Memory B cell (primary cell): ENCODE results near the gene ST6GALNAC4.

ENCODE experiments used
- ATAC-seq: fragments of 150-1000 bp; cut with Tn5 transposase; 2 replicates; pipeline ENCODE4 v1.10.0; 2021; ENCODE audit warnings: low read depth, mild to moderate bottlenecking, moderate library complexity
- DNase-seq, 2 donors: peaks; one replicate each; pipeline ENCODE4 v3.0.0; 2022; ENCODE audit warnings: low spot score in 2 of 2
- H3K27ac Mint-ChIP-seq: one replicate; pipeline ENCODE4 v1.8.0; 2022; ENCODE audit warnings: mild to moderate bottlenecking, moderate library complexity, mixed read lengths
- H3K27me3 Mint-ChIP-seq: one replicate; pipeline ENCODE4 v1.8.0; 2022; ENCODE audit warnings: mixed read lengths
- H3K36me3 Mint-ChIP-seq: one replicate; pipeline ENCODE4 v1.8.0; 2022; ENCODE audit warnings: mild to moderate bottlenecking, mixed read lengths
- H3K4me1 Mint-ChIP-seq: one replicate; pipeline ENCODE4 v1.8.0; 2022; ENCODE audit warnings: mixed read lengths
- H3K4me3 Mint-ChIP-seq: one replicate; pipeline ENCODE4 v1.8.0; 2022; ENCODE audit warnings: mild to moderate bottlenecking, moderate library complexity, mixed read lengths
- H3K9me3 Mint-ChIP-seq: one replicate; pipeline ENCODE4 v1.8.0; 2022; ENCODE audit warnings: mixed read lengths

Gene ST6GALNAC4, protein sequence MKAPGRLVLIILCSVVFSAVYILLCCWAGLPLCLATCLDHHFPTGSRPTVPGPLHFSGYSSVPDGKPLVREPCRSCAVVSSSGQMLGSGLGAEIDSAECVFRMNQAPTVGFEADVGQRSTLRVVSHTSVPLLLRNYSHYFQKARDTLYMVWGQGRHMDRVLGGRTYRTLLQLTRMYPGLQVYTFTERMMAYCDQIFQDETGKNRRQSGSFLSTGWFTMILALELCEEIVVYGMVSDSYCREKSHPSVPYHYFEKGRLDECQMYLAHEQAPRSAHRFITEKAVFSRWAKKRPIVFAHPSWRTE

GRCh38 chr9:127916720-127917581 lies at the start of gene ST6GALNAC4:
Gene ST6GALNAC4, minus strand, starts transcription at chr9:127917041. Its CDS starts 622 bp downstream, at chr9:127916419.
- peaks cover 11% of the 10 kb centered on the region for H3K36me3 Mint-ChIP-seq
- peak within 1 kb of the TSS; percentile 91 for H3K4me3 Mint-ChIP-seq
- H3K27ac Mint-ChIP-seq, result peak within 1 kb of the TSS; percentile 88
- DNase-seq (peak; percentile 90 to 93), ATAC-seq (peak; percentile 79)
- no peaks in the 10 kb centered on the region for H3K9me3 Mint-ChIP-seq
- H3K4me1 Mint-ChIP-seq, result peaks cover 44% of the 10 kb centered on the region
- no peaks in the 10 kb centered on the region for H3K27me3 Mint-ChIP-seq

- Mint-ChIP-seq H3K36me3 (peaks cover 13% of the 10 kb centered on the region), H3K4me3 (no peak overlapping the region), H3K27me3 (no peaks in the 10 kb centered on the region), H3K9me3 (no peaks in the 10 kb centered on the region), H3K27ac (peak overlapping the region; percentile 88), H3K4me1 (peaks cover 86% of the 10 kb centered on the region)
- no peak for ATAC-seq
- DNase-seq, result no peak
Observed at GRCh38 chr9:127965953-127966352, 49.1 kb upstream of the ST6GALNAC4 start.

DNA sequence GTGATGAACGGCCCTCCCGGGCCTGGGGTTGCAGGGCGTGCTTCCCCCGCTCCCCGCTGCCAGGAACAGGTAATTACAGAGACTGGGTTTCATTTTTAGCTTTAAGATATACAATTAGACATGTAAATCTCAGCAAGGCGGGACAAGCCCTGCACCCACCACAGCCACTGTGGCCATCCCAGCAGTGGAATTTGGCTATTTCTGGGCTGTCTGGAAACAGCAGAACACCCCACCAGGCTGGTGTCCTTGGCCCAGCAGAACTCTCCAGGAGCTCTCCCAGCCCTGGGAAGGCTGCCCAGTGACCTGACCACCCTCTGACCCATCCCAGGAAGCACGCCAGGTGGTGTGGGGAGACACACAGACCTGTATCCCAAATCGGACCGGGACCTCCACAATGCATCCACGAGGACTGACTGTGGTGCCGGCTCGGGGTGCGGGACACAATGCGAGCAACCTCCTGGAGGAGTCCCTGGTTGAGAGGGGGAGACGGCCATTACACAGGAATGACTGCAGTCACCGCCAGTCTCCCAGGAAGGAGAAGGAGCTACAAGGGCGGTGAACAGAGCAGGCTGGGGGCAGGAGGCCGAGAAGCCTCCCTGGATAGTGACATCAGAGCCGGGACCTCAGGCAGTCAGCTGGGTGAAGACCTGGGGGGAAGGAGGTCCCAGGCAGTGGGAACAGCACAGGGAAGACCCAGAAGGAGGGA lies 46.7 kb upstream of the ST6GALNAC4 start:
- Mint-ChIP-seq H3K27ac (peak overlapping the region; percentile 88), H3K4me1 (peaks cover 87% of the 10 kb centered on the region), H3K36me3 (peaks cover 20% of the 10 kb centered on the region), H3K4me3 (peak overlapping the region; percentile 53), H3K9me3 (peaks cover 2% of the 10 kb centered on the region), H3K27me3 (no peaks in the 10 kb centered on the region)
- ATAC-seq (peak; percentile 13), DNase-seq (no peak)

DNA sequence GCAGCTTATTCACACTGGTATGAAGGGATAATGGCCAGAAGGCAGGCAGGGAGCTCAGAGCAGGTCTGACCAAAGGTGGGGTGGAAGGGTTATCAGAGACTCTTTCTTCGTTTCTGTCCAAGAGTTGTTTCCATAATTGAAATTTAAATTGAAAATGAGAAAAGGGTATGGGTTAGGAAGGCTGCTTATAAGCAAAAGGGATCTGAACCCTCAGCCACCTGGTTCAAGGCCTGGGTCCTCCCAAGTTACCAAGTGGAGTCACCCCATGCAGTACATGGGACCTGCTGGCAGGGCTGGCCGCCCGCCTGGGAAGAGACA lies 46.2 kb upstream of the ST6GALNAC4 start:
- Mint-ChIP-seq H3K27ac (peak overlapping the region; percentile 88), H3K4me3 (peak overlapping the region; percentile 53), H3K4me1 (peaks cover 82% of the 10 kb centered on the region), H3K27me3 (no peaks in the 10 kb centered on the region), H3K9me3 (peaks cover 2% of the 10 kb centered on the region), H3K36me3 (peaks cover 22% of the 10 kb centered on the region)
- ATAC-seq (no peak), DNase-seq (no peak)

DNA sequence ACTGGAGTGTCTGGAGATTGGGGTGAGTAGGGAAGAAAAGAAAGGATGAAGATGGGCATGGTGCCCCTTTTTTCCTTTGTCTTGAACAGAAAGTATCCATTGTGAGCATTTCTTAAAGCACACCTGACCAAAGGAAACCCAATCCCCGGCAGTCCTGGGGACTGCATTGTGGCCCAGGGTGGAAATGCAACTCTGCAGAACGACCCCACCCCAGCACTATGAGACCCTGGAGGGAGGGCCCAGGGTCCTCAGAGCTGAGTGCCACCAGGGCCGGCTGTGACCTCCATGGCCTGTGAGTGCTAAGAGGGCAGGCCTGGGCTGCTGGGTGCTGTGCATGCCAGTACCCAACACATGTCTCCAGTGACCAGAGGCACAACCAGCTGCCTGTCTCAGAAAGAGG lies 45.4 kb upstream of the ST6GALNAC4 start:
- Mint-ChIP-seq H3K9me3 (peaks cover 2% of the 10 kb centered on the region), H3K27ac (peak overlapping the region; percentile 88), H3K4me1 (peaks cover 80% of the 10 kb centered on the region), H3K27me3 (no peaks in the 10 kb centered on the region), H3K4me3 (peak overlapping the region; percentile 27), H3K36me3 (peaks cover 24% of the 10 kb centered on the region)
- DNase-seq (no peak), ATAC-seq (no peak)

- H3K9me3 Mint-ChIP-seq, result peaks cover 2% of the 10 kb centered on the region
- H3K27ac Mint-ChIP-seq, result peak overlapping the region; percentile 88
- no peaks in the 10 kb centered on the region for H3K27me3 Mint-ChIP-seq
- no peak for DNase-seq
- H3K4me1 Mint-ChIP-seq, result peaks cover 75% of the 10 kb centered on the region
- no peak for ATAC-seq
- peaks cover 24% of the 10 kb centered on the region for H3K36me3 Mint-ChIP-seq
- H3K4me3 Mint-ChIP-seq, result no peak overlapping the region
Observed at GRCh38 chr9:127961613-127962155, 44.8 kb upstream of the ST6GALNAC4 start.

DNA sequence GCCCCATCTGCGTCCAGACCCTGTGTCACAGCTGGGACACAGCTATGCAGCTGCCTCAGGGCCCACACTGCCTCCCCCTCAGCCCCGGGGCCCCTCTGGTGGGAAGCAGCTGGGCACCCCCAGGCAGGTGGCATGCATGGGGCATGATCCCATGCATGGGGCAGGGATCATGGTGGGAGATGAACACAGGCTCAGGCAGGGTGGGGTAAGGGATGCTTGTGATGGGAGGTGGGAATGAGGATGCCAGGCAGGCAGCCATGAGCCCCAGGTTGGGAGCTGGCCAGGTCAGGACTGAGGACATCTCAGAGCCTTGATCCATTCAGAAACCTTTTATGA lies 44.3 kb upstream of the ST6GALNAC4 start:
- H3K27ac Mint-ChIP-seq, result peak overlapping the region; percentile 88
- H3K4me3 Mint-ChIP-seq, result no peak overlapping the region

GRCh38 chr9:127960410-127961154 lies 43.7 kb upstream of the ST6GALNAC4 start:
- Mint-ChIP-seq H3K27me3 (no peaks in the 10 kb centered on the region), H3K9me3 (peaks cover 2% of the 10 kb centered on the region), H3K36me3 (peaks cover 24% of the 10 kb centered on the region), H3K4me1 (peaks cover 72% of the 10 kb centered on the region), H3K27ac (peak overlapping the region; percentile 88), H3K4me3 (no peak overlapping the region)
- no peak for ATAC-seq
- no peak for DNase-seq

More for the DNA sequence above, 44.3 kb upstream of the ST6GALNAC4 start:
- ATAC-seq (no peak), DNase-seq (no peak)
- Mint-ChIP-seq H3K4me1 (peaks cover 73% of the 10 kb centered on the region), H3K27me3 (no peaks in the 10 kb centered on the region), H3K9me3 (peaks cover 2% of the 10 kb centered on the region), H3K36me3 (peaks cover 24% of the 10 kb centered on the region)

GRCh38 chr9:127959841-127960409 lies 43.1 kb upstream of the ST6GALNAC4 start:
- Mint-ChIP-seq H3K27ac (peak overlapping the region; percentile 88), H3K36me3 (peaks cover 24% of the 10 kb centered on the region), H3K27me3 (no peaks in the 10 kb centered on the region), H3K4me3 (no peak overlapping the region), H3K4me1 (peaks cover 71% of the 10 kb centered on the region), H3K9me3 (peaks cover 2% of the 10 kb centered on the region)
- no peak for DNase-seq
- ATAC-seq, result no peak

- Mint-ChIP-seq H3K4me1 (peaks cover 68% of the 10 kb centered on the region), H3K9me3 (peaks cover 2% of the 10 kb centered on the region), H3K4me3 (no peak overlapping the region), H3K27ac (peak overlapping the region; percentile 88), H3K27me3 (no peaks in the 10 kb centered on the region), H3K36me3 (peaks cover 24% of the 10 kb centered on the region)
- DNase-seq, result no peak
- no peak for ATAC-seq
Observed at GRCh38 chr9:127959398-127959797, 42.6 kb upstream of the ST6GALNAC4 start.

- DNase-seq (no peak), ATAC-seq (no peak)
- peaks cover 66% of the 10 kb centered on the region for H3K4me1 Mint-ChIP-seq
- H3K36me3 Mint-ChIP-seq, result peaks cover 24% of the 10 kb centered on the region
- H3K9me3 Mint-ChIP-seq, result peaks cover 2% of the 10 kb centered on the region
- no peaks in the 10 kb centered on the region for H3K27me3 Mint-ChIP-seq
- H3K27ac Mint-ChIP-seq, result peak overlapping the region; percentile 88
- H3K4me3 Mint-ChIP-seq, result no peak overlapping the region
Observed at GRCh38 chr9:127958728-127959127, 41.9 kb upstream of the ST6GALNAC4 start.

- Mint-ChIP-seq H3K36me3 (peaks cover 17% of the 10 kb centered on the region), H3K27me3 (no peaks in the 10 kb centered on the region), H3K4me3 (peak overlapping the region; percentile 33), H3K27ac (peak overlapping the region; percentile 74), H3K4me1 (peaks cover 45% of the 10 kb centered on the region), H3K9me3 (peaks cover 2% of the 10 kb centered on the region)
- ATAC-seq, result peak; percentile 97
- peak; percentile 56 to 77 for DNase-seq
Observed at GRCh38 chr9:127955294-127956015, 38.6 kb upstream of the ST6GALNAC4 start.
